GM12801 (cell line): Measurements from ENCODE around the gene PCDH9.

ENCODE experiments used
- TF ChIP-seq, protein P1 (sequence below): IDR thresholded peaks from one replicate; pipeline ENCODE4 v1.5.1; 2011; ENCODE audit warnings: control low read depth; ENCODE audit not compliant: insufficient read length; ENCODE audit errors: extremely low read depth

Gene PCDH9

GRCh38 chr13:66790861-66791260 lies 439.3 kb downstream of the PCDH9 start:
- TF ChIP-seq, protein P1, sequence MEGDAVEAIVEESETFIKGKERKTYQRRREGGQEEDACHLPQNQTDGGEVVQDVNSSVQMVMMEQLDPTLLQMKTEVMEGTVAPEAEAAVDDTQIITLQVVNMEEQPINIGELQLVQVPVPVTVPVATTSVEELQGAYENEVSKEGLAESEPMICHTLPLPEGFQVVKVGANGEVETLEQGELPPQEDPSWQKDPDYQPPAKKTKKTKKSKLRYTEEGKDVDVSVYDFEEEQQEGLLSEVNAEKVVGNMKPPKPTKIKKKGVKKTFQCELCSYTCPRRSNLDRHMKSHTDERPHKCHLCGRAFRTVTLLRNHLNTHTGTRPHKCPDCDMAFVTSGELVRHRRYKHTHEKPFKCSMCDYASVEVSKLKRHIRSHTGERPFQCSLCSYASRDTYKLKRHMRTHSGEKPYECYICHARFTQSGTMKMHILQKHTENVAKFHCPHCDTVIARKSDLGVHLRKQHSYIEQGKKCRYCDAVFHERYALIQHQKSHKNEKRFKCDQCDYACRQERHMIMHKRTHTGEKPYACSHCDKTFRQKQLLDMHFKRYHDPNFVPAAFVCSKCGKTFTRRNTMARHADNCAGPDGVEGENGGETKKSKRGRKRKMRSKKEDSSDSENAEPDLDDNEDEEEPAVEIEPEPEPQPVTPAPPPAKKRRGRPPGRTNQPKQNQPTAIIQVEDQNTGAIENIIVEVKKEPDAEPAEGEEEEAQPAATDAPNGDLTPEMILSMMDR = no peak

DNA sequence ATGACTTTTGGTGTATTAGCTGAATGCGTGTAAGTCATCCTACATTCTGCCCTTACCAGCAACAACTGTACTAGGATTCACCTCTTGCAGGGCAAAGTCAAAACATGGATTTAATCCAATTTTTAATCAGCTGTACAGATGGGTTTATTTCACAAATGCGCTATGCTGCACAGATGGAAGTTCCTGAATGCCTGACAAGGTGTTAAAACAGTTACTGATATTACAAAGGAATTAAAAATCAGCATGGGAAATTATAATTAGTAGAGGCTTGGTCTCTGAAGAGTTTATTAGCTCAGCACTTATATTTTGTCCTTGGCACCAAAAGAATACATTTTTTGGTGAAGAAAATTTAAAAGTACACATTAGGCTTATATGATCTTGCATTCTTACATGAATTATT lies 448.9 kb downstream of the PCDH9 start:
- TF ChIP-seq, protein P1 = no peak

- TF ChIP-seq, protein P1 = no peak
These were observed 449.3 kb downstream of the PCDH9 start for GRCh38 chr13:66780814-66781213.

GRCh38 chr13:66778461-66778860 lies 451.7 kb downstream of the PCDH9 start:
- TF ChIP-seq, protein P1 = no peak

- TF ChIP-seq, protein P1 = no peak
These were observed 454.9 kb downstream of the PCDH9 start for GRCh38 chr13:66775196-66775595.

- TF ChIP-seq, protein P1 = no peak
These were observed 456.1 kb downstream of the PCDH9 start for GRCh38 chr13:66774046-66774445.

DNA sequence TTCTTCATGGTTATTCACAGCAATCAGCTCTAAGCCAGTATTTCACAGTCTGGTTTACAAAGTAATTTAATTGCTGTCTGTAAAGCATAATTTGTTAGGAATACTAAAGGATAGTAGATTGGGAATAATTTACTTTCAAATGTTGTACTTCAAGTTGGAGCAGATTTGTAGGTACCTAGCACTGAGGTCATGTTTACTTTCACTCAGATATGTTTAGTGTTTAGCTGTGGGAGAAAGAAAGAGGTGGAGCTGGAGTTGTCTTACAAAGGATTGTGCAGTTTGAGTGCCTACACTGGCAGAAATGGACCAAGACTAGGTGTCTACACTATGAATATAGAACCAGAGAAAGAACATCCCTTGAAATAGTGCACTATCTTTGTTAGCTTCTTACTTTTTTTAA lies 464.6 kb downstream of the PCDH9 start:
- TF ChIP-seq, protein P1 = no peak

DNA sequence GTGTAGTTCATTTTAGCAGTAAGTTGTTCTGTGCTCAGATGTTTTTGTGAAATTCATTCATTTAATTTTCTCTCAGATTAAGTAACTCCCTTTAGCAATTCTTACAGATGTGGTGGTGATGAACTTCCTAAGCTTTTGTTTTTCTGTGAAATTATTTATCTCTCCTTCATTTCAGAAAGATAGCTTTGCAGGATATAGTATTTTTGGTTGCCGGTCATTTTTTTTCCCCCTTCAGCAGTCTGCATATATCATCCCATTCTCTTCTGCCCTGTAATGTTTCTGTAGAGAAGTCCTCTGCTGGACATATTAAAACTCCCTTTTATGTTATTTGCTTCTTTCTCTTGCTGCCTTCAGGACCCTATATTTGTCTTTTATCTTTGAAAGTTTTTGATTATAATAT lies 470.2 kb downstream of the PCDH9 start:
- TF ChIP-seq, protein P1 = no peak
